RWPE1 (cell line): ENCODE results near the gene DNAAF5.

ENCODE experiments used
- CTCF ChIA-PET: fragments of 350-600 bp; sonication (Branson Sonifier 250); formaldehyde crosslinking; extraction: SDS; loops from one replicate; lab custom pipeline; 2021; lab: Yijun Ruan, JAX
- POLR2A ChIA-PET: fragments of 400-600 bp; formaldehyde crosslinking; extraction: SDS; loops from one replicate; lab custom pipeline; 2020; ENCODE audit warnings: antibody characterized with exemption; ENCODE audit not compliant: low non-redundant PET; lab: Yijun Ruan, JAX
- DNase-seq: peaks from one replicate; pipeline ENCODE4 v3.0.0; 2012; ENCODE audit warnings: low spot score
- H3K27ac ChIP-seq: fragments of 450-650 bp; 2 replicates; pipeline ENCODE4 v1.5.1; 2017
- CTCF ChIP-seq: fragments of 450-650 bp; conservative IDR thresholded peaks from 2 replicates; pipeline ENCODE4 v1.5.1; 2017; ENCODE audit warnings: low read depth, mild to moderate bottlenecking

The DNAAF5 gene

DNA sequence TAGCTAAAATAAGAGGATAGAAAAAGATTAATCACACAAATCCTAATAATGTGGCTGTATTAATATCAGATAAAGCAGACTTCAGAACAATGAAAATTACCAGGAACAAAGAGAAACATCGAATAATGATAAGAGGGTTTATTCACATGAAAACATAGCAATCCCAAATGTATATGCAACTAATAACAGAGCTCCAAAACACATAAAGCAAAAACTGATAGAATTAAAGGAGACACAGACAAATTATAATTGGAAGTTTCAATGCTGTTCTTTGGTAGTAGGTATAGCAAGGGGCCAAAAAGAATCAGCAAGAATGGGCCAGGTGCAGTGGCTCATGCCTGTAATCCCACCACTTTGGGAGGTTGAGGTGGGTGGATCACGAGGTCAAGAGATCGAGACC is 23.4 kb upstream of the DNAAF5 start:
- POLR2A ChIA-PET: no interaction called here
- CTCF ChIA-PET: interaction anchor here (0.5 kb wide), 1 partner anchor 391 kb away, joined by 3 read pairs; no protein-coding TSS in a partner anchor
- no peak for DNase-seq
- no peak for TF ChIP-seq CTCF
- H3K27ac ChIP-seq: no peak overlapping the region

DNA sequence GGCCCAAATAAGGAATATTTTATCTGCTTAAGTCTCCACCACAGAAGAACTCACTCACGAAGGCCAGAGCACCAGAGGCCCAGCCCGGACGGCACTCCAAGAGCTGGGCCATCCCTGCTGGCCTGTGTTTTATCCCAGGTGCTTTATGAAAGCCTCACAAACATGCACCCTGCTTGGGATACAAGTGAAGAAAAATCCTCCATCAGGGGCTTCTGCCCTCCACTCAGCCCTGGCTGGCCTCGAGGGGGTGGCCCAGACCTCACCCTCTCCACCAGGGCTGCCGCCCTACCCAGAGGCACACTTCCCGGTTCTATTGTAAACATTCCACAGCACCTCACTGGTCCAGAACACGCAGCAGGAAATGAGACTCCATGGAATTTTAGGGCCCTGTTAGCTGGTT is 19.8 kb upstream of the DNAAF5 start:
- H3K27ac ChIP-seq: no peak overlapping the region
- ChIA-PET POLR2A (no interaction called here), CTCF (no interaction called here)
- no peak for TF ChIP-seq CTCF
- no peak for DNase-seq

DNA sequence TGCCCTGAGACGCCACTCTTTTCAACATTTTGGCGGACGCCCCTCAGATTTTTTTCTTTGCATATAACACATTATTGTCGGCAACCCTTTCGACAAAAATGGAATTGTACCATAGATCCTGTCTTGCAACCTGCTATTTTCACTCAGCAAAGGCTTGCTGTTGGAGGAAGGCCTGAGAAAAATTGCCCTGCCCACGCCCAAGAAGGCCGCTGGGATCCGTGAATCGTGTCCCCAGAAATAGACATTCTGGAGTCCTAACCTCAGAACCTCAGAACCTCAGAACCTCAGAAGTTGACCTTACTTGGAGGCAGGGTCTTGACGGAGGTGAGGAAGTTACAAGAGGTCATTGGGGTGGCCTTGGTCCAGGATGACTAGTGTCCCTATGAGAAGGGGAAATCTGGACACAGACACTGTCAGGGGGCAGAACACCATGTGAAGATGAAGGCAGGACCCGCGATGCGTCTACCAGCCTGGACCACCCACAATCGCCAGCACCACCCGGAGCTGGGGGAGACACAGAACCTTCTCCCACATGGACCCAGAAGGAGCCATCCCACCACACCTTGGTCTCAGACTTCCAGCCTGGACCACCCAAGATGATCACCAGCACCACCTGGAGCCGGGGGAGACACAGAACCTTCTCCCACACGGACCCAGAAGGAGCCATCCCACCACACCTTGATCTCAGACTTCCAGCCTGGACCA is 19.1 kb upstream of the DNAAF5 start:
- POLR2A ChIA-PET: no interaction called here
- CTCF ChIA-PET: no interaction called here
- no peak for TF ChIP-seq CTCF
- no peak for DNase-seq
- H3K27ac ChIP-seq: no peak overlapping the region

DNA sequence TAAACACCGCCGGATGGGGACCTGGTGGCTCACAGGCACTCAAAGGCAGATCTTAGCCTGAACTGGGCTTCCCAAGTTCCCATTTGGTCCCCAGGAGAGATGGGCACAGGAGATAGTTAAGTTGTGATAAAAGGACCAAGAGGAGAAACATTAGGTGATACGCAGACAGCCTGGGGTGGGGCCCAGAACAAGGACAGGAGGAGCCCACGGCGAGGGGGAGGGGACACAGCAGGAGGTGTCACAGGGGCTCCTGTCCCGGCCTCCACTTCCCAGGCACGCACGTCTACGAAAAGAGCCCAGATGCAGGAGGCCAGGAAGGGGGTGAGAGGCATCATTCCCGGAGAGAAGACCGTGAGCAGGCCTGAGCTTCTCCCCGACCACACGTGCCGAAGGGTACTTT is 16.3 kb upstream of the DNAAF5 start:
- ChIA-PET POLR2A (no interaction called here), CTCF (interaction anchor here (0.6 kb wide), 1 partner anchor 18 kb away, joined by 5 read pairs; no protein-coding TSS in a partner anchor)
- no peak overlapping the region for H3K27ac ChIP-seq
- no peak for TF ChIP-seq CTCF
- no peak for DNase-seq

DNA sequence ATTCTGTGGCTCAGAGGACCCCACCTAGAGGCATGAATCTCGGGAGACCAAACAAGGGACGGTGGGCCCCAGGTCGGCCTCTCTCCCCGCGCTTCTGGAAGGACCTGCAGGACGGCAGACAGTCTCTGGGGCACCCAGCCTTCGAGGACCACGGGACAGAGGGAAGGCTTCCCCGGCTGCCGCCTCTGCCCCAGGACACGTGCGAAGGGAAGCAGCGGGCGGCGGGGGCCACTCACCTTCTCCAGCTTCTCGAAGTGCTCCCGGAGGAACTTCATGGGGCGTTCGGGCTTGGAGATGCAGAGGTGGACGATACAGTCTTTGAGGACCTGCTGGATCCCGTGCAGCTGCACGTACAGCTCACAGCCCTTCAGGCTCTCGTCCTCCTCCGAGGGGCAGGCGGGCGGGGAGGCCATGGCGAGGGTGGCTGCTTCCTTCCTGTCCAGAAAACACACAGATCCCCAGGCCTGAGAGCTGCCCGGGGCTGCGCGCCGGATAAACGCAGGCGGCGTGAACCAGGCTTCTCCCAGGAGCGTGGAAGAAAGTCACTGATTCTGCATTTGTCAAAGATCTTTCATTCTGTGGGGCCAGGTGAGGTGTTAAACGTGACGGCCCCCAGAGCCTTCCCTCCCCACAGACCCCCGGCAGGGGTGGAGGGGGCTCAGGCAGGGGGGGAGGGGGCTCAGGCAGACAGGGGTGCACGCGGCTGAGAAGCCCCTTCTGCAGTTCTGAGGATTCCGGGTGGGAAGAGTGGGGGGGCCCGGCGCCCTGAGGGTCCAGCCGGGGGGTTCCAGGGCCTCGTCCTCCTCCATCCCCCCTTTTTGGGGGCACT is 15.2 kb upstream of the DNAAF5 start:
- no peak overlapping the region for H3K27ac ChIP-seq
- TF ChIP-seq CTCF: no peak
- POLR2A ChIA-PET: no interaction called here
- DNase-seq: no peak
- CTCF ChIA-PET: no interaction called here

DNA sequence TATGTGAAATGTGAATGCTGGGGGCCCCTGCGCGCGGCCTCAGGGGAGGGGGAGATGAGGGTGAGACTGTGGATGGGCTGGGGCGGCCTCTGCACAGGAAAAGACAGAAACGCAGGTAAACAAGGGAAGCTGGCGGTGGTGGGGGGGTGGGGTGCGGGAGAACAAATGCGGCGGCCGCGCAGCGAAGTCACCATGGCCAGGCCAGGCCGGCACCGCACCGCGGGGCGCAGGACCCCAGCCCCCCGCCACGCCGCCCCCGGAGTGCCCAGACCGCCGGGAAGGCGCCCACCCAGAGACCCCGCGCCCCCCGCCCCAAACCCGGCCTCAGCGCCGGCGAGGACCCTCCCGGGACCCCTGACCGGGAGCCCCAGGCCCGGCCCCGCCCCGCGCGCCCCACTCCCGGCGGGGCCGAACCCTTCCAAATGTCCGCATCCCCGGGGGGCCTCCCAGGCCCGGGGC is 14.5 kb upstream of the DNAAF5 start:
- TF ChIP-seq CTCF: no peak
- ChIA-PET CTCF (no interaction called here), POLR2A (no interaction called here)
- no peak for DNase-seq
- no peak overlapping the region for H3K27ac ChIP-seq
